DMS114 treated with DMSO at 0.1 percent for 48 hours (cell line): ENCODE results near the gene ZIC4.

Source experiments
- DNase-seq: peaks from one replicate; lab custom pipeline; 2025; ENCODE audit not compliant: unreplicated experiment; lab: John Stamatoyannopoulos, UW

ZIC4 gene

DNA sequence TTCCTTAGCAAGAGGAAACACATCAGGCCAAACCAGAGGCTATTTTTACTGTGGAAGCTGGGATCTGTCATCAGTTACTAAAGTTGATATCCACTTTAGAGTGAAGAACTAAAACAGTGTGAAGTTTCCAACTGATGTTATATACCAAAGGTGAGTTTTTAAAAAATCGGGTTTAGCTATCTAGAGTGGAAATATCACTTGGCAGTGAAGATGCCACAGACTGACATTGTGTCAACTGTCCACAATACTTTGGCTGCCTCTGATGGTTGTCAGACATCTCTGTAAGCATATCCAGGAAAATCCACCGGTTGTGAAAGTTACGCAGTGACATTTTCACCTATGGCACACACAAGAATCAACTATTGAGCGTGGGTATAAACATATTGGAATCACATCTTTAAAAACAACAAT is 12.0 kb upstream of the ZIC4 start:
- no peak for DNase-seq

DNA sequence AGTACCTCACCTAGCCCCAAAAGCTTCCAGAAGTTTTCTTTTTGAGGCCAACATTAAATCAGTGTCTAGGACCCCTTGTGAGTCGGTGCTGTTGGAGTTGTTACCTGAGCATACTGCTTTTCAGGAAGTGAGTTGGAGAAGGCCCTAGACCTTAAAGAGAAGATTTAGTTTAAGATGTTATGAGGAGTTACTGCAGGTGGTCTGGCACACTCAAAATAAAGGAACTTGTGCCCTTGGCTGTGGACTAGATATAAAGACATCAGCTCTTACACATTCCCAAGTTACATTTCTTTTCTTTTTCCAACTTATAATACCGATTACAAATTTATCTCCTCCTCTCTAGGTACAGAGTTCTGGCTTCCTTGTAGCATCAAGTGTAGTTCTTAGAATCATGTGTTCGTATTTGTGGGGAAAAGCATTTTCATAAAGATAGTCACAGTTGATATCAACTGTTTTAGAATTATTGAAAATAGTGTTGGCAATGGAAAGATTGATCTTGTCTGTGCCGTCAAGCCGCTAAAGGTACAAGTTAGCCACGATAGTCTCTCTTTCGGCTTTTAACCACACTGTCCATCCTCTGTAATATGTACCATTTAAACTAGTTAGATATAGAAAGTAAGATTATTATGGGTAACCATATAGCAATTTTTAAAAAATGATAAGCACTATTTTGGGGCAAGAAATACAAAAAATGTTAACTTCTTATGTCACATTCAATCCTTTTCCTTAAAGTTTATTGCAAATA is 11.4 kb upstream of the ZIC4 start:
- no peak for DNase-seq

DNA sequence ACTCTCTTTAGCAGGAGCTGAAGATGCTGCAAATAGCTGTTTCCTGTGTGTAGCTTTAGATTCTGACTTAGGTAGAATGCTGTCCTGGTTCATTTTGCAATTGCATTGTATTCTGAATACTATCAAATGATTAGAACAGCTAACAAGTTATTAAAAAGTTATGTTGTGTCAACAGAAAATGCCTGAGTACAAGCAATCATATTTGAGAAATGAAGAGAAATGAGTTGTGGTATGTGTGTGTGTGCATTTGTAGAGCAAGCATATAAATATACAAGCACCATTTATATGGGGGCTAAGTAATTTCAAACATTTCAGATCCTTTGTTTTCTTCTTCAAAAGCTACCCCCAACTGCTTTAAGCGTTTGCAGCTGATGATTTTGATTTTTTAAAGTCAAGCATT is 10.6 kb upstream of the ZIC4 start:
- DNase-seq = no peak

DNA sequence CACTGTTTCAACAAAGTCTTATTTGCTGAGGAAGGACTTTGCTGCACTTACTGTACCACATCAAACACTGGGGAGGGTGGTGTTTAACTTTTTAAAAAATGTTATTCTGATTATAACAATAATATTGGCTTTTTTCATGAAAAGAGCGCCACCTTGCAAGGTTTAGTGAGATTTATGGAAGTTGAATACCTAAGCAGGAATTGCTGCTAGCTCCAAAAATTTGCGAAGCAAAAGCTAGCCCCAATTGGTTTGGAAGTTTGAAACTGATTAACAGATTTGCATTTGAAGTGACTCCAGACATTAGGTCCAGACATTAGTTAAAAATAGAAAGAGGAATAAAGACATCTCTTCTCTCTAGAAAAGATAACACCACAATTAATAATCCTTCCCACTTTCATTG is 9.5 kb upstream of the ZIC4 start:
- no peak for DNase-seq

DNA sequence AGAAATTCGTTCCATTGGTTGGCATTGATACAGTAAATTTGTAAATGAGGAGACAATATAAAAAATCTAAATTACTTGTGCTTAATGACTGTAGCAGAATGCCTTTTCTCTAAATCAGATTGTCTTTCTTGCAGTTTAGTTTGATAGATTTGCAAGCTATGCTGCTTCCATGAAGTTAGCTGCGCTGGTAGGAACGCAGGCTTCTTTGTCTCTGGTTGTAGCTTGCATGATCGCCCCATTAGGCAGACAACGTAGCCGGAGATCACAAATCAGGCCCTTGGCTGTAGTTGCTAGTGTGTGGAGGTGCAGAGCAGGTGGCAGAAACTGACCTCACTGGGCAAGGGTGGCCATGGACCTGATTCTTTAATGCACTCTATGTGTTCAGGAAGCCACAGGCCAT is 8.9 kb upstream of the ZIC4 start:
- no peak for DNase-seq

GRCh38 chr3:147414390-147415138 is 8.2 kb upstream of the ZIC4 start:
- no peak for DNase-seq

DNA sequence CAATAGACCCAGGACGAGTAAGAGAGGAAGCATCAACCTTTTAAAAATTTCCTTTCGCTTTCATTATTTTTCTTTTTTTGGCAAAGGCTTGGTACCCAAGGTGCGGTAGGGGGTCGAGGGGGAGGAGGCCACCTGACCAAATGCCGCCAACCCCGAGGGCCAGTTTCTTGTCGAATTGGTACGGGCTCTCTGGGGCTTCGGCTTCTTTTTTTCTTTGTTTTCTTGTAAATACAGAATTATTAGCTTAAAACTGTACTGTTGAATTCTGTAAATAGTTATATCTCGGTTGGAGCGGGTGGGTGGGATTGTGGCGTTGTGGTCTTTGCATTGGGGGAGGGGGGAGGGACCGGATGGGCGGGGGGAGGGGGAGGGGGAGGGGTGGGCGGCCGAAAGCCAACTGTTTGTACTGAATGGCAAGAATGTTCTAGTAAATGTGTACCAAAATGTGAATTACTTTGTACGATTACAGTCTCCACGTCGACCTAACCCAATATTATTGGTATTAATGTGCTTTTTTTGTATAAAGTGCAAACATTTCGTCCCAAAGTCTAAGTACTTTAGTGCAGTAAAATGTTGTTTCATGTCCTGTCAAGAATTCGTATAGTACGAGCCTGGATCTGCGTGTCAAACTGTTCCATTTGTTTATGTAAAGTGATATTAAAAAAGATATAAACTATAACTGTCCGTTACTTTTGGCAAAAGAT is 7.5 kb upstream of the ZIC4 start:
- DNase-seq = no peak

DNA sequence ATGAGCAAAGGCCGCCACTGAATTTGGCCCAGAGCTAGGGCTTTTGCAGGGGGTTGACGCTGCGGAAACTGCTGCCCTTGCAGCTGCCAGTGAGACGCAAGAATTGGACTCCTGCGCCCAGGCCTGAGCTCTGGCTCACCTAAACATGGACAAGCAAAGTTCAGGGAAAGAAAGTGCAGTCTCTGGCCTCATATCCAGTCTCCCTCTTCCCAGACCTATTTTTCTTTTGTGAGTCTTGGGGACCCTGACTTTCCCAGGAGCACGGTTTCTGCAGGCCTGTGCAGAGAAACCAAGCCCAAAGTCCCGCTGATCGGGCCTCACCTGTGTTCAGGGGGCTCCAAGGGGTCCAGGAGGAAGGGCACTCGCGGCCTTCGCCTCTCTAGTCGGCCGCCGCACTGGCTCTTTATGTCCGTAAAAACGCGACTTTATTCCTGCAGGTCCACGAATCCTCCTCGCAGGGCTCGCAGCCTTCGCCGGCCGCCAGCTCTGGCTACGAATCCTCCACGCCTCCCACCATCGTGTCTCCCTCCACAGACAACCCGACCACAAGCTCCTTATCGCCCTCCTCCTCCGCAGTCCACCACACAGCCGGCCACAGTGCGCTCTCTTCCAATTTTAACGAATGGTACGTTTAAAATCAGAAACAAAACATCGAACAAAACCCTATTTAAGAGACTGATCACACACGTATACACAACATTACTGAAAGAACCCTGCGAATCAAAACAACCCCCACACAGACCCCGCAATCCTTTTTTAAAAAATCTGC is 6.8 kb upstream of the ZIC4 start:
- DNase-seq = no peak

DNA sequence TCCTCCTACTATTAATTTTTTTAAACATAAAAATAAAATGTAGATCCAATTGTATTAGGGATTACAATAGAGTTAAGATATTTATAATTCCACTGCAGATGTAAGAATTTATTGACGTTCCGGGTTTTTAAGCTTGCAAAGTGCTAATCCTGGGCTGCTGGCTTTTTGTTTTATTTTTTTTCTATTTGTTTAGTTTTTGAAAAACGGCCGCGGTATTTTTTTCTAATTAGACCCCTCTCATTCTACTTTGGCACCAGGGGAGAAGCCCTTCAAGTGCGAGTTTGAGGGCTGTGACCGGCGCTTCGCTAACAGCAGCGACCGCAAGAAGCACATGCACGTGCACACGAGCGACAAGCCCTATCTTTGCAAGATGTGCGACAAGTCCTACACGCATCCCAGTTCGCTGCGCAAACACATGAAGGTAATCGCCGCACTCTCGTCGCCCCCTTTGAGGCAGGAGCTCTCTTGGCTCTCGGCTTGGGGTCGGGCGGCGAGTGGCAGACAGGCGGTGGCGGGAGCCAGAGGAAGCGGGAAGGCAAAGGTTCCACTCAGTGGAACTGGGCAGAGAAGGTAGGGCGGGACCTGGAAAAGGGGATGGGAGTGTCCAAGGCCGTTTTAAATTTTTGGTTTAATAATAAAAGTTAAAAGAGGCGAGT is 6.0 kb upstream of the ZIC4 start:
- DNase-seq = no peak

DNA sequence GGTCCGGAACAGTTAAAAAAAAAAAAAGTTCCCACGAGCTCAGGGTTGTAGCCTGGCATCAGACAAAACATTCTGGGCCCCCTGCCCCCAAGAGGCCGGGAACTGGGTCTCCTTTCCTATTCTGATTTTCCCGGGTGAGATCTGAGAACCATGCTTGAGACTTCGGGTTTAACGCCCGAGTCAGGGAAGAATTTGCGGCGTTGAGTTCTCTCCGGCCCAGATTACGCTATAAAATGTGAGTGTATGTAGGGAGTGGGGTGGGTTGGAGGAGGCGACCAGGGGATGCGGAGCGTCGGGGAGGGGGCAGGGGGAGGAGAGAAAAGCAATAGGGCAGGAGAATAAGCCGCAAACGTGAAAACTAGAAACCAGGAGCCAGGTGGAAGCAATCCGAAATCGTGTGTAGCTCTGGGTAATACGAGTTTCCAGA is 5.5 kb upstream of the ZIC4 start:
- DNase-seq = no peak

GRCh38 chr3:147411238-147411814 is 5.0 kb upstream of the ZIC4 start:
- DNase-seq = no peak

DNA sequence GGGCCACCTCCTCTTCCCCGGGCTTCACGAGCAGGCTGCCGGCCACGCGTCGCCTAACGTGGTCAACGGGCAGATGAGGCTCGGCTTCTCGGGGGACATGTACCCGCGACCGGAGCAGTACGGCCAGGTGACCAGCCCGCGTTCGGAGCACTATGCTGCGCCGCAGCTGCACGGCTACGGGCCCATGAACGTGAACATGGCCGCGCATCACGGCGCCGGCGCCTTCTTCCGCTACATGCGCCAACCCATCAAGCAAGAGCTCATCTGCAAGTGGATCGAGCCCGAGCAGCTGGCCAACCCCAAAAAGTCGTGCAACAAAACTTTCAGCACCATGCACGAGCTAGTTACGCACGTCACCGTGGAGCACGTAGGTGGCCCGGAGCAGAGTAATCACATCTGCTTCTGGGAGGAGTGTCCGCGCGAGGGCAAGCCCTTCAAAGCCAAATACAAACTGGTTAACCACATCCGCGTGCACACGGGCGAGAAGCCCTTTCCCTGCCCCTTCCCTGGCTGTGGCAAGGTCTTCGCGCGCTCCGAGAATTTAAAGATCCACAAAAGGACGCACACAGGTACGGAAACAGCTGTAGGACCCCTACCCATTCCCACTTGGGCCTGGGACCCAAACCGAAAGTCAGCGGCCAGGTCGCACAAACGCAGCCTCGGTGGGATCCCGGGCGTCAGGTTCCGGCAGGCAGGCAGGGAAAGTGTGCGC is 4.3 kb upstream of the ZIC4 start:
- DNase-seq = no peak

GRCh38 chr3:147410116-147410525 is 3.8 kb upstream of the ZIC4 start:
- no peak for DNase-seq

DNA sequence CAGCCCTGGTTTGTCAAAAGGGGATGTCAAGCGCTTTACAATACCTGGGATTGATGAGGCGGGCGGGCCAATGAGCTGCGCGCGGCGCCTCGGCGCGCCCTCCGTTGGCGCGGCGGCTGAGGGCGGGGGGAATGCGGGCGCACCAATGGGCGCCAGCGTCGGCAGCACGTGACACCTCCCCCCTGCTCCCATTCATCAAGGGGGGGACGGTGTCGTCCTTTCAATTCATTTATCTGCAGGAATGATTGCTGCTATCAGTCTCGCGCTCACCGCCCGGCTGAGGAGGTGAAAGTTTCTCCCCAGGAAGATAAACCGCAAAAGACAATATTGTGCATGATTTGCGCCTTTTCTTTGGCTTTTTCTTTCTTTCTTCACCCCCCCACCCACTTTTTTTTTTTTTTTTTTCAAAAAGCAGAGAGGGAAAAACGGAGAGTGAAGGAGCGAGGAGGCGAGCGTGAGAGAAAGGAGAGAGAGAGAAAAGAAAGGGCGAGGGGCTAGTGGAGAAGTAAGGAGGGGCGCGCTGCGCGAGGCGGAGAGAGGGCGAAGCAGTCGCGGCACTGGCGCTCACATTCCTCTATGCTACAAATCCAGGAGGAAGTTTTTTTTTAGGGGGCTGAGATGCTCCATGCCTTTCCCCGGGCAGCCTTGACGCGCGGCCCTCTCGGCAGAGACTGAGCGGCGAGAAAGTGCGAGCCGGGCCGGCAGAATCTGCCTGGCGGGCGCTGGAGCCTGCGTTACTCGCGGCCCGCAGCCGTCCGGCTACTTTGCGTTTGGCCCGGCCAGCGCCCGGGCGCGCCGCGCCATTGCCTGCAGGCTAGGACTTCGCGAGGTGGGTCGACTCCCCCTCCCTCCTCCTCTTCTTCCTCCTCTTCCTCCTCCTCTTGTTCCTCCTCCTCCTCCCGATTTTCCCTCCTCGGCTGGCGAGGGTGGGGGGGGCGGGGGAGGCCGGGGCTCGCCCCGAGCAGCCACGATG is 3.1 kb upstream of the ZIC4 start, which contains the start of gene ZIC1:
Gene ZIC1 (plus strand): TSS at position 223 of the 973 bp plus-strand sequence. CDS start 748 bp downstream, at position 971.
- DNase-seq = no peak

DNA sequence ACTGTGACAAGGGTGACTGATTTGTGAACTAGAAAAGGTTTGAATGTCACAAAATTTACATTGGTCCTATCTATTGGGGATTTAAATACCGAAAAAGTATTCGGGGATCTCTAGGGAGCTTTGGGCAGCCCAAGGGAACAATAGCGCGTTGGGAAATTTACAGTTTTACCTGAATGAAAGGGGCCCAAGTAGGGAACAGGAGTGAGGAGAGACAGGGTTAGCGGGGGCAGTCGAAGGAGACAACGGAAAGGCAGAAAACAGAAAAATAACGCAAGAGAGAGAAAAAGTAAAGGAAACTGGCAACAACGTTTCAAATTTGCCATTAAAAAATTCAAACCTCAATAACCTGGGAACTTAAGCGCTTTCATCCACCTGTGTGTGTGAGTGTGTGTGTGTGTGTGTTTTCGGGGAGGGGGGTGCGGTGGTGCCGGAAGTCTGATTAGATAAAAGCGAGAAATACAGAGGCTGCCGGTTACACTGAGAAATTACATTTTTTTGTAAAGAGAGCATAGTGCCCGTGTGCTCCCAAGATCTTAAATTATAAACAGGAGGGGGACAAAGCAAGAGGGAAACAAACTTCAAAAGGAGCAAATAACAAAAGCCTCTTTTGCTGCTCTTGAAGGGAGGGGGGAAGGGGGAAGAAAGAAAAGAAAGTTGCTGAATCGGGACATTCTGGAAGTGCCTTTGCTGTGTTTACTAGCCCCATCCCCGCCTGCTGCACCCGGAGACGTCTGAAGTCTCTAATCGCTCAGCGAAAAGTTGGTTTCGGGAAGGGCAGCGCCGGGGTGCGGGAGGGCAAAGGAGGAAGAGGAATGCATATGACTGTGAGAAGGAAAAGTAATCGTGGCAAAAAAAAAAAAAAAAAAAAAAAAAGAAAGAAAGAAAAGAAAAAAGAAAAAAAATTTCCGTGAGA is 2.1 kb upstream of the ZIC4 start:
- DNase-seq = no peak

- no peak for DNase-seq
Observed at GRCh38 chr3:147407498-147408187, 1.3 kb upstream of the ZIC4 start.

- no peak for DNase-seq
Observed at GRCh38 chr3:147407114-147407497, 763 bp upstream of the ZIC4 start.
